Neuronal stem cell (in vitro differentiated cells): ENCODE results near the gene GRM8.

Experiments
- DNase-seq: peaks from one replicate; pipeline ENCODE4 v3.0.0-alpha.2; 2013; ENCODE audit warnings: low spot score
- H2AFZ ChIP-seq: one replicate; pipeline ENCODE4 v1.6.1; 2013; ENCODE audit warnings: mild to moderate bottlenecking, low read length, inconsistent platforms
- H2AK5ac ChIP-seq: 2 replicates; pipeline ENCODE4 v1.6.1; 2013; ENCODE audit warnings: low read depth, mild to moderate bottlenecking, inconsistent platforms, low read length, moderate library complexity, mixed read lengths
- H2BK120ac ChIP-seq: 2 replicates; pipeline ENCODE4 v1.6.1; 2013; ENCODE audit warnings: low read depth, mild to moderate bottlenecking, inconsistent platforms, low read length, moderate library complexity, mixed read lengths
- H2BK12ac ChIP-seq: one replicate; pipeline ENCODE4 v1.6.1; 2013; ENCODE audit warnings: low read length, inconsistent platforms
- H2BK15ac ChIP-seq: 2 replicates; pipeline ENCODE4 v1.6.1; 2013; ENCODE audit warnings: mild to moderate bottlenecking, low read length, inconsistent platforms, mixed read lengths
- H2BK5ac ChIP-seq: one replicate; pipeline ENCODE4 v1.6.1; 2013; ENCODE audit warnings: inconsistent platforms, mild to moderate bottlenecking, low read length, moderate library complexity
- H3K14ac ChIP-seq: one replicate; pipeline ENCODE4 v1.6.1; 2013; ENCODE audit warnings: low read length, inconsistent platforms
- H3K18ac ChIP-seq: 2 replicates; pipeline ENCODE4 v1.6.1; 2013; ENCODE audit warnings: low read length, inconsistent platforms
- H3K23ac ChIP-seq: 2 replicates; pipeline ENCODE4 v1.6.1; 2013; ENCODE audit warnings: low read depth, mild to moderate bottlenecking, mixed read lengths, low read length, inconsistent platforms; ENCODE audit not compliant: poor library complexity
- H3K27ac ChIP-seq: replicated peaks from 3 replicates; pipeline ENCODE4 v1.5.1; 2013; ENCODE audit warnings: low read length, inconsistent platforms
- H3K27me3 ChIP-seq, 3 experiments: 2 replicates each; pipeline ENCODE4 v1.6.1; 2013; ENCODE audit warnings: low read length in 3 of 3, mild to moderate bottlenecking in 2 of 3, inconsistent platforms in 1 of 3, low read depth in 1 of 3, mixed read lengths in 1 of 3, moderate library complexity in 1 of 3; ENCODE audit not compliant: control insufficient read depth in 3 of 3, insufficient read depth in 3 of 3
- H3K36me3 ChIP-seq, 2 donors: replicated peaks in 1 of 2; 2 replicates each; pipeline ENCODE4 v1.6.1; 2013; ENCODE audit warnings: low read length in 2 of 2; ENCODE audit not compliant: control insufficient read depth in 2 of 2, insufficient read depth in 2 of 2
- H3K4ac ChIP-seq: 2 replicates; pipeline ENCODE4 v1.6.1; 2013; ENCODE audit warnings: inconsistent platforms, mild to moderate bottlenecking, low read length, moderate library complexity
- H3K4me1 ChIP-seq, 2 donors: 1 replicate in 1 of 2; 2 replicates in 1 of 2; pipeline ENCODE4 v1.6.1; 2013; ENCODE audit warnings: low read length in 2 of 2, low read depth in 1 of 2; ENCODE audit not compliant: control insufficient read depth in 2 of 2, insufficient read depth in 1 of 2
- H3K4me2 ChIP-seq: one replicate; pipeline ENCODE4 v1.6.1; 2013; ENCODE audit warnings: mild to moderate bottlenecking, low read length, inconsistent platforms; ENCODE audit not compliant: insufficient read depth, poor library complexity, severe bottlenecking
- H3K4me3 ChIP-seq, 2 donors: 2 replicates each; pipeline ENCODE4 v1.5.1; 2013; ENCODE audit warnings: low read length in 2 of 2, mild to moderate bottlenecking in 2 of 2, inconsistent platforms in 1 of 2, moderate library complexity in 1 of 2
- H3K79me1 ChIP-seq: one replicate; pipeline ENCODE4 v1.6.1; 2013; ENCODE audit warnings: low read depth, mild to moderate bottlenecking, inconsistent platforms, low read length, moderate library complexity
- H3K9ac ChIP-seq: one replicate; pipeline ENCODE4 v1.6.1; 2013; ENCODE audit warnings: mild to moderate bottlenecking, low read depth, low read length, inconsistent platforms; ENCODE audit not compliant: poor library complexity
- H3K9me3 ChIP-seq, 2 donors: replicated peaks in 1 of 2; 2 replicates each; pipeline versions ENCODE3 to v1.6.1; 2013; ENCODE audit warnings: low read length in 2 of 2, mild to moderate bottlenecking in 2 of 2, inconsistent platforms in 1 of 2, low read depth in 1 of 2, mixed read lengths in 1 of 2, moderate library complexity in 1 of 2; ENCODE audit not compliant: control insufficient read depth in 2 of 2, insufficient read depth in 1 of 2
- H4K8ac ChIP-seq: one replicate; pipeline ENCODE4 v1.6.1; 2013; ENCODE audit warnings: low read depth, mild to moderate bottlenecking, inconsistent platforms, low read length, moderate library complexity
- H4K91ac ChIP-seq: one replicate; pipeline ENCODE4 v1.6.1; 2013; ENCODE audit warnings: low read length, low read depth, mild to moderate bottlenecking, inconsistent platforms; ENCODE audit not compliant: poor library complexity
- WGBS, 2 donors: extraction: QIAGEN DNeasy Blood & Tissue Kit; methylation state at CpG; one replicate each; pipeline ENCODE4 v1.1.7; 2013; ENCODE audit warnings: missing lambda C conversion rate in 2 of 2, mixed read lengths in 1 of 2; ENCODE audit not compliant: insufficient read length in 2 of 2, insufficient replicate concordance in 1 of 2; ENCODE audit errors: extremely low coverage in 2 of 2; 5-methylcytosine and 5-hydroxymethylcytosine counted together

GRM8 gene

GRCh38 chr7:126792521-126792920 is 460.2 kb downstream of the GRM8 start:
- H3K9ac ChIP-seq = no peak overlapping the region
- H3K23ac ChIP-seq = no peak overlapping the region
- no peak overlapping the region for H3K18ac ChIP-seq
- H3K4me3 ChIP-seq = no peak overlapping the region
- H3K27me3 ChIP-seq = no peaks in the 10 kb centered on the region
- H3K4me2 ChIP-seq = no peak overlapping the region
- no CpG with 5 or more reads among the region's 3 CpGs for WGBS, 2 donors
- H4K8ac ChIP-seq = no peak overlapping the region
- H3K4ac ChIP-seq = no peak overlapping the region
- DNase-seq = no peak
- no peaks in the 10 kb centered on the region for H3K79me1 ChIP-seq
- no peak overlapping the region for H2BK15ac ChIP-seq
- no peak overlapping the region for H2BK5ac ChIP-seq
- H3K27ac ChIP-seq = no peak overlapping the region
- H3K4me1 ChIP-seq = peaks cover 0 to 3% of the 10 kb centered on the region in 2 donors
- H2BK120ac ChIP-seq = no peak overlapping the region
- H2AFZ ChIP-seq = peak overlapping the region; percentile 36
- H3K36me3 ChIP-seq = no peaks in the 10 kb centered on the region
- H2AK5ac ChIP-seq = no peak overlapping the region
- no peak overlapping the region for H2BK12ac ChIP-seq
- no peaks in the 10 kb centered on the region for H3K9me3 ChIP-seq
- no peak overlapping the region for H4K91ac ChIP-seq
- no peak overlapping the region for H3K14ac ChIP-seq

DNA sequence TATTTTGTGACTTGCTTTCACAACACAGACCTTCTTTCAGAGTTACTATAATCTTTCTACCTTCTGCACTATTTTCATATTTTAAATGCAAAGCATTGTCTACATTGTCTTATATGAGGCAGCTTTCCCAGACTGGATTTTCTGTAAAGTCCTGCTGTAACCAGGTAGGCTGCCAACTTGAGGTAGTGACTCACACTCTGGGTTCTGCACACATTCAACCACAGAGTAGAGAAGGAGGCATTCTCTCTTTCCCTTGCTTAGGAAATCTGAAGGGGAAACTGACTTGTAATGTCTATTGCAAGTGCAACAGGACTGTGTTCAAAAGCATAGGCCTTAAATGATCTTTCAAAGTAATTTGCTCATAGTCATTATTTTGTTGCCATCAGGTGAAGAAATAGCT is 461.4 kb downstream of the GRM8 start:
- no peak overlapping the region for H3K14ac ChIP-seq
- H3K18ac ChIP-seq = no peak overlapping the region
- H3K27me3 ChIP-seq = no peaks in the 10 kb centered on the region
- no peak overlapping the region for H2BK15ac ChIP-seq
- H2BK120ac ChIP-seq = no peak overlapping the region
- no peaks in the 10 kb centered on the region for H3K79me1 ChIP-seq
- no peaks in the 10 kb centered on the region for H3K36me3 ChIP-seq
- H2AFZ ChIP-seq = no peak overlapping the region
- no peak overlapping the region for H4K8ac ChIP-seq
- no peak overlapping the region for H3K27ac ChIP-seq
- no peak overlapping the region for H2BK5ac ChIP-seq
- no peak for DNase-seq
- H3K4me2 ChIP-seq = no peak overlapping the region
- H3K4ac ChIP-seq = no peak overlapping the region
- no peak overlapping the region for H3K23ac ChIP-seq
- peaks cover 0 to 3% of the 10 kb centered on the region in 2 donors for H3K4me1 ChIP-seq
- no peak overlapping the region for H3K4me3 ChIP-seq
- no peak overlapping the region for H4K91ac ChIP-seq
- H2AK5ac ChIP-seq = no peak overlapping the region
- H3K9me3 ChIP-seq = no peaks in the 10 kb centered on the region
- H2BK12ac ChIP-seq = no peak overlapping the region
- H3K9ac ChIP-seq = no peak overlapping the region

- H3K4me2 ChIP-seq = no peak overlapping the region
- H3K36me3 ChIP-seq = no peaks in the 10 kb centered on the region
- H2AFZ ChIP-seq = no peak overlapping the region
- no peak overlapping the region for H2BK12ac ChIP-seq
- peaks cover 0 to 3% of the 10 kb centered on the region in 2 donors for H3K4me1 ChIP-seq
- no peak overlapping the region for H2BK5ac ChIP-seq
- no CpG with 5 or more reads among the region's 4 CpGs for WGBS, 2 donors
- no peak overlapping the region for H3K27ac ChIP-seq
- H3K27me3 ChIP-seq = no peaks in the 10 kb centered on the region
- no peak overlapping the region for H3K23ac ChIP-seq
- no peak overlapping the region for H2BK15ac ChIP-seq
- no peak overlapping the region for H3K4ac ChIP-seq
- H4K91ac ChIP-seq = no peak overlapping the region
- H2BK120ac ChIP-seq = no peak overlapping the region
- H3K9me3 ChIP-seq = no peaks in the 10 kb centered on the region
- no peak overlapping the region for H4K8ac ChIP-seq
- H3K79me1 ChIP-seq = no peaks in the 10 kb centered on the region
- no peak overlapping the region for H3K14ac ChIP-seq
- H2AK5ac ChIP-seq = no peak overlapping the region
- no peak overlapping the region for H3K18ac ChIP-seq
- DNase-seq = no peak
- H3K9ac ChIP-seq = no peak overlapping the region
- no peak overlapping the region for H3K4me3 ChIP-seq
Measured at GRCh38 chr7:126790763-126791162, 462.0 kb downstream of the GRM8 start.

DNA sequence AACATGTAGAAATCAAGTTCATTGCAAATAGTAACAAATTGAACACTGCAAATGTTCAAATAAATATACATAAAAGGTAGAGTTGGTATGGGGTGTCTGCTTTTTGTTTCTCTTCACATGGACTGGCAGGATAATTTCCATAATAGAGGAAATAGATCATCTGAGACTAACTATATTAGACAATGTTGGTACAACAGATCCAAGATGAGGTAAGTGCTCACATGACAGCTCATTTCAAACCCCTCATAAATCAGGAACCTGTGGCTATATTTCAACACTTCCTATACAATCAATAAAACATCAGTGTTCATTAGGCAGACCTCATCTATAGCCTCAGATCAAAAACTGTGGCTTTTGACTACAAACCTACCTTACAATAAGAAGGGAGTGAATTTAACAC is 469.1 kb downstream of the GRM8 start:
- no peak overlapping the region for H2BK120ac ChIP-seq
- H2AFZ ChIP-seq = no peak overlapping the region
- no peak overlapping the region for H3K18ac ChIP-seq
- peaks cover 0 to 7% (median 0%) of the 10 kb centered on the region in 3 experiments for H3K27me3 ChIP-seq
- no peak overlapping the region for H3K23ac ChIP-seq
- no peak overlapping the region for H3K4me2 ChIP-seq
- H3K9ac ChIP-seq = no peak overlapping the region
- no peaks in the 10 kb centered on the region for H3K9me3 ChIP-seq
- H3K4me1 ChIP-seq = no peaks in the 10 kb centered on the region
- no peak overlapping the region for H4K8ac ChIP-seq
- no peaks in the 10 kb centered on the region for H3K36me3 ChIP-seq
- H3K79me1 ChIP-seq = no peaks in the 10 kb centered on the region
- H3K27ac ChIP-seq = no peak overlapping the region
- H2BK15ac ChIP-seq = no peak overlapping the region
- H3K4ac ChIP-seq = no peak overlapping the region
- H3K4me3 ChIP-seq = no peak overlapping the region
- H2BK5ac ChIP-seq = no peak overlapping the region
- no peak for DNase-seq
- no peak overlapping the region for H2AK5ac ChIP-seq
- no peak overlapping the region for H2BK12ac ChIP-seq
- no peak overlapping the region for H4K91ac ChIP-seq
- H3K14ac ChIP-seq = no peak overlapping the region
